ENCODE data around the gene TRIM62. TPM values are rescaled to one million over a fixed set of nuclear protein-coding genes. Genes with fewer than 3 reads are reported as not detected.

TRIM62 gene
- total RNA-seq, 2 experiments from 2014 or later, result 10.3 to 11.5 TPM

GRCh38 chr1:33190701-33191100 is 8.9 kb upstream of the TRIM62 start:
- H3K36me3 Mint-ChIP-seq (ENCODE audit: low read depth), result no peaks in the 10 kb centered on the region
- ChIA-PET POLR2A (no interaction called here), CTCF (interaction anchor here (1.5 kb wide), 2 partner anchors 63 to 105 kb away, joined by 4 read pairs; no protein-coding TSS in a partner anchor)
- no peak for DNase-seq
- peaks cover 23% of the 10 kb centered on the region for H3K27me3 Mint-ChIP-seq
- no peak overlapping the region for H3K4me3 Mint-ChIP-seq
- no peaks in the 10 kb centered on the region for H3K9me3 Mint-ChIP-seq
- H3K4me1 Mint-ChIP-seq, result peaks cover 7% of the 10 kb centered on the region
- no peak overlapping the region for H3K27ac Mint-ChIP-seq

- H3K27ac Mint-ChIP-seq, result no peak overlapping the region
- ChIA-PET POLR2A (no interaction called here), CTCF (no interaction called here)
- H3K27me3 Mint-ChIP-seq, result peaks cover 28% of the 10 kb centered on the region
- H3K9me3 Mint-ChIP-seq, result no peaks in the 10 kb centered on the region
- peaks cover 7% of the 10 kb centered on the region for H3K4me1 Mint-ChIP-seq
- H3K4me3 Mint-ChIP-seq, result no peak overlapping the region
- H3K36me3 Mint-ChIP-seq (ENCODE audit: low read depth), result no peaks in the 10 kb centered on the region
- DNase-seq, result no peak
Measured at GRCh38 chr1:33188572-33189275, 6.9 kb upstream of the TRIM62 start.

DNA sequence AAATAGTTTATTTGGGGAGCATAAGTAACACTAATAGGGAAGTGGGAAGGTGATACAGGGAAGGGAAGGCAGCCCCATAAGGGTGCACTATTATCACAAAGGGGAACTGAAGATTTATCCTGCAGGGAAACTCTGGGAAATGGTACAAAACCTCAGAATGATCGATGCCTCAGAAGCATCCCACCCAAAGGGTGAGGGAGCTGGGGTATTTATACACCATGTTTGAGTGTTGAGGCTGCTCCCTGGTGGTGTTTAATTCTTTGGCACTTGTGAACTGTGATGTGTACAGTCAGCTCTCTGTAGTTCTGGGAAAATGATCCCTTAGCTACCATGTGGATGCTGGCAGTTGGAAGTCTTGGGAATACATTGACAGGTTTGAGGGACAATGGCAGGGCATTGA is 5.1 kb upstream of the TRIM62 start:
- Mint-ChIP-seq H3K4me3 (no peak overlapping the region), H3K4me1 (peaks cover 13% of the 10 kb centered on the region), H3K27ac (no peak overlapping the region), H3K9me3 (no peaks in the 10 kb centered on the region), H3K27me3 (peaks cover 29% of the 10 kb centered on the region), H3K36me3 (ENCODE audit: low read depth) (no peaks in the 10 kb centered on the region)
- POLR2A ChIA-PET, result no interaction called here
- CTCF ChIA-PET, result interaction anchor here (0.8 to 1.5 kb wide), 2 partner anchors 60 to 109 kb away, joined by 3 to 5 read pairs; no protein-coding TSS in a partner anchor
- DNase-seq, result no peak

DNA sequence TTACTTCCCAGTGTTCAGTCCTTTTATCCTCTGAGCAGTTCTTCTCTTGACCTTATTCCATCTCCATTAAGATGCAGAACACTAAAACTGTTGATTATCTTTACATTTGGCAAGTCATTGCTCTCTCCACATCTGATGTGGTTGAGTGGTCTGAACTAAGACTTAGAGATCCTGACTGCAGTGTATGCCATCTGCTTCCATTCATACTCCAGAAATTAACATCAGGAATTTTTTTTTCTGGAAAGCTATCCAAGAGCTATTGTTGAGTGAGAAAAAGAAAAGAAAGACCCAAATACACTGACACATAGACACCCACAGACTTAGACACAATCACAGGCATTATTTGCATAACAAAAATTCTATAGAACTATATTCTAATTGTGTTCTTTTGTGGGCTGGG is 3.7 kb upstream of the TRIM62 start:
- H3K27ac Mint-ChIP-seq, result no peak overlapping the region
- no peak for DNase-seq
- no peak overlapping the region for H3K4me3 Mint-ChIP-seq
- peaks cover 14% of the 10 kb centered on the region for H3K4me1 Mint-ChIP-seq
- POLR2A ChIA-PET, result no interaction called here
- H3K27me3 Mint-ChIP-seq, result peaks cover 29% of the 10 kb centered on the region
- H3K9me3 Mint-ChIP-seq, result no peaks in the 10 kb centered on the region
- CTCF ChIA-PET, result interaction anchor here (1.5 kb wide), 1 partner anchor 110 kb away, joined by 5 read pairs; no protein-coding TSS in a partner anchor
- no peaks in the 10 kb centered on the region for H3K36me3 Mint-ChIP-seq (ENCODE audit: low read depth)

- Mint-ChIP-seq H3K27ac (no peak overlapping the region), H3K27me3 (peaks cover 29% of the 10 kb centered on the region), H3K4me3 (no peak overlapping the region), H3K9me3 (no peaks in the 10 kb centered on the region), H3K36me3 (ENCODE audit: low read depth) (peaks cover 2% of the 10 kb centered on the region), H3K4me1 (peaks cover 26% of the 10 kb centered on the region)
- DNase-seq, result no peak
- ChIA-PET POLR2A (interaction anchor here (4.2 kb wide), 1 partner anchor 56 kb away, joined by 48 read pairs; no protein-coding TSS in a partner anchor), CTCF (no interaction called here)
Measured at GRCh38 chr1:33183306-33183705, 1.5 kb upstream of the TRIM62 start.

- ChIA-PET POLR2A (interaction anchor here (4.2 kb wide), 1 partner anchor 56 kb away, joined by 48 read pairs; no protein-coding TSS in a partner anchor), CTCF (no interaction called here)
- Mint-ChIP-seq H3K36me3 (ENCODE audit: low read depth) (peaks cover 2% of the 10 kb centered on the region), H3K4me3 (peak overlapping the region; percentile 90), H3K4me1 (peaks cover 26% of the 10 kb centered on the region), H3K27ac (no peak overlapping the region), H3K9me3 (no peaks in the 10 kb centered on the region), H3K27me3 (peaks cover 29% of the 10 kb centered on the region)
- DNase-seq, result no peak
Measured at GRCh38 chr1:33182896-33183295, 1.1 kb upstream of the TRIM62 start.

GRCh38 chr1:33182401-33182841 is 578 bp upstream of the TRIM62 start:
- ChIA-PET POLR2A (interaction anchor here (0.8 to 4.2 kb wide), 9 partner anchors 9 to 113 kb away, joined by 3 to 48 read pairs (median 4); partner anchors contain the start of gene AZIN2), CTCF (interaction anchor here (2.1 kb wide), 1 partner anchor 55 kb away, joined by 26 read pairs; no protein-coding TSS in a partner anchor)
- peak overlapping the region; percentile 90 for H3K4me3 Mint-ChIP-seq
- H3K27me3 Mint-ChIP-seq, result peaks cover 29% of the 10 kb centered on the region
- peaks cover 2% of the 10 kb centered on the region for H3K36me3 Mint-ChIP-seq (ENCODE audit: low read depth)
- H3K27ac Mint-ChIP-seq, result no peak overlapping the region
- no peaks in the 10 kb centered on the region for H3K9me3 Mint-ChIP-seq
- DNase-seq, result no peak
- peaks cover 26% of the 10 kb centered on the region for H3K4me1 Mint-ChIP-seq

DNA sequence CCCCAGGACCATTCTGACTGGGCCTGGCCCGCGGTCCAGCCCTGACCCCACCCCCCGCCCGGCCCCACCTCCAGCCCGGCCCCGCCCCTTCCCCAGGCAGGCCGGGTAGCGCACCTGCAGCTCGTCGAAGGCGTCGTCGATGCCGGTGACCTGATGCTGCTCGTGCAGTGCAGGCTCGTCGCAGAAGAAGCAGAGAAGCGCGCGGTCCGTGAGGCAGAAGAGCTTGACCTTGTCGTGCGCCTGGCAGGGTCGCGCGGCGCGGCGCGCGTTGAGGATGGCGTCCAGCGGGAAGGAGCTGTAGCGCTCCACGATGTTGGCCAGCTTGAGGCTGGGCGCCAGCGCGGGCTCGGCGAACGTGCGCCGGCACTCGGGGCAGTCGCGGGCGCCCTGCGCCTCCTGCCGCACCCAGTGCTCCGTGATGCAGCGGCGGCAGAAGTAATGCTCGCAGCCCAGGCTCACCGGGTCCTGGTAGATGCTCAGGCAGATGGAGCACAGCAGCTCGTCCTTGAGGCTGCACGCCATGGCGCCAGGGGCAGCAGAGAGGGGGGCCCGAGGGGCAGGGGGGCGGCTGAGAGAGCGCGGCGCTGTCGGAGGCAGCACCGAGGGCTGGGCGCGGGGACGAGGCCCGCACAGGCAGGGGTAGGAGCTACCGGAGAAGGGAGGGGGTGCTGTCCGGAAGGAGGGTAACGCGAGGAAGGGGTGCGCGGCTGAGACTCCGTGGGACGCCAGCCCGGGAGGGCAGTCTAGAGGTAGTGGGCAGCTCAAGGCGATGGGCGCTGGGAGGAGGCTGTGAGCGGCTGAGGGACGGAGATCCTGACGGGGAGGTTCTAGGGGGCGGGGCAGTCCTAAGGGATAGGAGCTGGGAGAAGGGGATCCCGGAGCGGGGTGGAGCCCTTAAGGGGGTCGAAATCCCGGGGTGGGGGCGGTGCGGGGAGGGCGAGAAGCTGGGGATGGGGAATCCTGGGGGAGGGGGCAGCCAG is 642 bp downstream of the TRIM62 start:
- peaks cover 29% of the 10 kb centered on the region for H3K27me3 Mint-ChIP-seq
- ChIA-PET CTCF (interaction anchor here (0.6 to 2.1 kb wide), 9 partner anchors 12 to 291 kb away, joined by 3 to 26 read pairs (median 4); no protein-coding TSS in a partner anchor), POLR2A (interaction anchor here (0.6 to 4.2 kb wide), 20 partner anchors 8 to 291 kb away, joined by 3 to 48 read pairs (median 3); partner anchors contain the start of genes AZIN2 and ZSCAN20)
- H3K27ac Mint-ChIP-seq, result peak overlapping the region; percentile 80
- H3K4me1 Mint-ChIP-seq, result peaks cover 26% of the 10 kb centered on the region
- peaks cover 2% of the 10 kb centered on the region for H3K36me3 Mint-ChIP-seq (ENCODE audit: low read depth)
- peak; percentile 84 for DNase-seq
- H3K4me3 Mint-ChIP-seq, result peak overlapping the region; percentile 90
- no peaks in the 10 kb centered on the region for H3K9me3 Mint-ChIP-seq

GRCh38 chr1:33180226-33180910 is 1.5 kb downstream of the TRIM62 start:
- Mint-ChIP-seq H3K4me3 (peak overlapping the region; percentile 90), H3K4me1 (peaks cover 26% of the 10 kb centered on the region), H3K9me3 (no peaks in the 10 kb centered on the region), H3K36me3 (ENCODE audit: low read depth) (peaks cover 2% of the 10 kb centered on the region), H3K27me3 (peaks cover 24% of the 10 kb centered on the region), H3K27ac (peak overlapping the region; percentile 9)
- ChIA-PET POLR2A (interaction anchor here (0.9 to 4.2 kb wide), 10 partner anchors 8 to 292 kb away, joined by 3 to 48 read pairs (median 4); partner anchors contain the start of gene ZSCAN20), CTCF (interaction anchor here (0.8 to 2.7 kb wide), 9 partner anchors 11 to 292 kb away, joined by 3 to 26 read pairs (median 4); no protein-coding TSS in a partner anchor)
- DNase-seq, result no peak

- no peak for DNase-seq
- no peaks in the 10 kb centered on the region for H3K9me3 Mint-ChIP-seq
- CTCF ChIA-PET, result interaction anchor here (2.7 kb wide), 1 partner anchor 52 kb away, joined by 7 read pairs; no protein-coding TSS in a partner anchor
- H3K27me3 Mint-ChIP-seq, result peaks cover 16% of the 10 kb centered on the region
- H3K36me3 Mint-ChIP-seq (ENCODE audit: low read depth), result peaks cover 2% of the 10 kb centered on the region
- no peak overlapping the region for H3K27ac Mint-ChIP-seq
- POLR2A ChIA-PET, result no interaction called here
- no peak overlapping the region for H3K4me3 Mint-ChIP-seq
- H3K4me1 Mint-ChIP-seq, result peaks cover 26% of the 10 kb centered on the region
Measured at GRCh38 chr1:33178836-33179439, 2.9 kb downstream of the TRIM62 start.

- Mint-ChIP-seq H3K27ac (no peak overlapping the region), H3K27me3 (peaks cover 8% of the 10 kb centered on the region), H3K4me3 (no peak overlapping the region), H3K36me3 (ENCODE audit: low read depth) (peaks cover 2% of the 10 kb centered on the region), H3K4me1 (peaks cover 28% of the 10 kb centered on the region), H3K9me3 (no peaks in the 10 kb centered on the region)
- no peak for DNase-seq
- CTCF ChIA-PET, result interaction anchor here (2.7 kb wide), 1 partner anchor 51 kb away, joined by 7 read pairs; no protein-coding TSS in a partner anchor
- POLR2A ChIA-PET, result interaction anchor here (1.0 kb wide), 1 partner anchor 80 kb away, joined by 3 read pairs; no protein-coding TSS in a partner anchor
Measured at GRCh38 chr1:33177996-33178540, 3.8 kb downstream of the TRIM62 start.
